DMS153 treated with DMSO at 0.1 percent for 48 hours (cell line): ENCODE measurements around the gene GTF3C1.
"Not testable (repeated sequence)": the region's sequence is repeated elsewhere in the genome, so short reads cannot be mapped to it uniquely, and the experiment has no call there.

Source experiments
- DNase-seq: peaks from one replicate; lab custom pipeline; 2025; ENCODE audit not compliant: unreplicated experiment; lab: John Stamatoyannopoulos, UW

GTF3C1 gene

GRCh38 chr16:27465483-27465879 is 84.2 kb downstream of the GTF3C1 start:
- no peak for DNase-seq

- no peak for DNase-seq
These were observed 84.9 kb downstream of the GTF3C1 start for GRCh38 chr16:27464626-27465482.

GRCh38 chr16:27463741-27464591 is 85.7 kb downstream of the GTF3C1 start:
- no peak for DNase-seq

DNA sequence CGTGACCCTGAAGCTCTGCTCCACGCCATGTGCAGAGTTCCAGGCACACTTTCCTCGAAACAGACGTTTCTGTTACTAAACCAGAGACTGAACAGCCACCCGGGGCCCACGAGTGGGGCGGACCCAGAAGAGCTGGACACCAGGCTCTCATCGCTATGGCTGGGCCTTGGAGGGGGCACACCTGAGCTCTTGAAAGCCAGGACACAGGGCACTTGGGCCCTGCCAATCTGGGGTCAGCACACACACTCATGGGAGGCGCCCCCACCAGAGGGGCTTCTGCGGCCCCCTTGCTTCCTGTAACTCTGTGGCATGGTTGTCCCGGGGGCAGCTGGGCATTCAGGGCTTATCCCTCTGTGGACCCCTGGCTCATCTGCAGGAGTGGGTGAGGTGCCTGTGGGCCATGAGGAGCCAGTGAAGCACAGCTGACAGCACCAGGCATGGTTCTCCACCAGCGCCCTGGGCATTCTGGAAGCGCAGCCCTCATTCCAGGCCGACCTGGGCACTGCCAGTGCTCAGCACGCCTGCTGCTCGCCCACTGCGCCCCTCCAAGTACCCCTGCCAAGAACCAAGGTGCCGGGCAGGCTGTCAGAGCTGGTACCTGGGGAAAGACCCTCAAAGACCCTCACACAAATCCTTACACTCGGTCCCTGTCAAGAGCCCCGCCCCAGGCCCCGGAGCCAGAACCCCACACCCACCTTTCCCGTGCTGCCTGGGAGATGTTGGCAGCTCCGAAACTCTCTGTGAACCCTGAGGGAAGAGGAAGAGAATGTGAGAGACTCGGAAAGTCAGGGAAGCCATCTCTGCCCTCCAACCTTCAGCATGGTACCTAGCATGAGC is 86.6 kb downstream of the GTF3C1 start:
- no peak for DNase-seq

DNA sequence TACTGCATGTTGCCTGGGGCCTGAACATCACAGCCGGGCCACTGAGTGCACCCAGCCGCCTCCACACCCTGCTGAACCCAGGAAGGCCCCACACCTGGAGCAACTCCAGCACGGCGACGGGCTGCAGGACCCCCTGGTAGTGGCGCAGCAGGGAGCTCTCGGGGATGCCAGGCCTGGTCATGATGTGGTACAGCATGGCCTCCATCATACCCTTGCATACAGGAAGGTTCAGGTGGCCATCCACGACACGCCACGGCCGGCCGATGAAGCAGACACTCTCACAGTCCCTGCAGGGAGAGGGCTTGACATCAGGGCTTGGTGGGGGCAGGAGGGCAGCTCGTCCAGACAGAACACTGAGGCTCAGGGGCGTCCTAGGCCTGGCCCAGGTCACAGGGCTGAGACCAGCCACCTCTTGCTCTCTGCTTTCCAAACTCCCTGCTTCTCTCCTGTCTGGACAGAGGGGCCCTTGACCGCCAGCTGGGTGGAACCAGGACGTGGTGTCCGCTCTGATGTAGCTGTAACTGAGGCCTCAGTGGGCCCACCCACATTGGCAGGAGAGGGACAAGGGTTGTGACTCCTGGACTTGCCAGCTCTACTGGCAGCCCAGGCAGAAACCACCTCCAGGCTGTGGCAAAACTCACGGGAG is 87.4 kb downstream of the GTF3C1 start:
- DNase-seq = no peak

DNA sequence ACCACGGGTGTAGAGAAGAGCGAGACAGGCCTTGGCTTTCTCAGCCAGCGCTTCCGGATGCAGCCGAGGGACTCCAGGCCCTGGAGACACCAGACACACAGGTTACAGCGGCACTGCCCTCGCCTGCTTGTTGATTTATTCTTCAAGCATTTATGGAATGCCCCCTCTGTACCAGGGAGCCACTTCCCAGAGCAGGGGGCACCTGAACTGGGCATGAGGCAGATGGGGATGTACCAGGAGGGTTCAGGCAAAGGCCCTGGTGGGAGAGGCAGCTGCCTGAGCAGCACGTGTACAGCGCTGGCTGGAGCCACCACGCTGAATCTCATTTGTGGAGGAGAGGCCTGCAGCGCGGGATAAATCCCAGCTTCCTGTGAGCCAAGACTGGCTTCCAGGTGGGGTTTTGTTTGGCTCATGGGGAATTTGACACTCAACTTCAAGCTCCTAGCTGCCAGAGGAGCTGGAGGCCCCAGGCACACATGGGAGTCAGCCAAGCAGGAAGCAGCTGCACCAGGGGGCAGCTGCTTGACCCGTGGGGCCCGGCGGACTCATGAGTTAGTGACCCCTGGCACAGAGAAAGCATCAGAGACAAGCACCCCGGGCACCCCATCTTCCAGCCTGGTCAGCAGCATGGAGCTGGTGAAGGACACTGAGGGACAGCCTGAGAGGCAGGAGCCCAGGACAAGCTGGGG is 88.1 kb downstream of the GTF3C1 start:
- no peak for DNase-seq

DNA sequence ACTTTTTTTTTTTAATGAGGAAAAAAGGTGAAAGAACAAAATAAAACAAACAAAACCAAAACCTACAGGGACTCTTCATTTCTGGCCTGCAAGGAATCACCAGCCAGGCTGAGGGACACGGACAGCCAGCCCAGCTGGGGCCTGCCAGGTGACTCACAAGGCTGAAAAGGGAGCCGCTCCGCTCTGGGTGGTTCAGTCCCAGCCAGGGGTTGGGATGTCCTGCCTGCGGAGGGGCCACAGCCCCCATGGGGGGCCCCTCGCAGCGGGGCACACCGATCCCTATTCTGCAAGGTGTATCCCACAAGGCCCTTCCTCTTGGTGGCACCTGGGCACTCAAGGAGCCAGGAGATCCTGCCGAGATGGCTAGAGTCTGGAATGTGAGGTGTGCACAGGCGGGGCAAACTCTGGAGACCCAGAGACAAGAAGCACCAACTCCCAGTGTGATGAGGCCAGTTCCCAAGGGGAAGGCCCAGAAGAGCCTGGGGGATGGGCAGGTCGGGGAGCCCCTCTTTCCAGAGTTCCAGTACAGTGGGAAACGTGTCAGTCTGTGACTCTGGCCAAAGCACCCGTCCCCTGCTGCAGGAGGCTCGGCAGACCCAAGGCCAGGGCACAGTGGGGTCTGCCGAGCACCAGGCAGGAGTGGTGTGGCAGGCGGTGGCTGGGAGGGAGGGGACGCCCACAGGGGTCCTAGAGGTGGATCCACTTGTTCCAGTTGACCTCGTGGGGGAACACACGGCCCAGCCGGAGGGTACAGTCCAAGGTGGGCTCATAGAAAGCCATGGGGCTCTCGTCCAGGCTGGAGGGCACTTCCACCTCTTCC is 88.8 kb downstream of the GTF3C1 start:
- DNase-seq = no peak

DNA sequence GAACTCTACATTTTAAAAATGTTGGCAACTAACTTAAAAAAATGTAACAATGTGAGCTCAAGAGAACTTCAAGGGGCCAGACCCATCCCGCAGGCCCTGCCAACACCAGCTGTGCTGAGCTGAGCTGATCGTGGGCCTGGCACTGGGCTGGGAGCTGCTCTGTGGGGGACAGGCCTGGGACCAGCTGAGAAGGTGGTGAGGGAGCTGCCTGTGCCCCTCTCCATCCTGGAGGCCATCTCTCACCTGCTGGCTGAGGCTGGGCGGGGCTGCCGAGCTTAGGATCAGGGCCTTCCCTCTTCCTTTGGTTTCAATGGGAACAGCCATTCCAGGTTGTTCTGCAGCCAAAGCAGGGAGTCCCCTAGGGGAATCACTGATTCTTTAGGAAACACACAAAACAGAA is 89.5 kb downstream of the GTF3C1 start:
- DNase-seq = no peak

DNA sequence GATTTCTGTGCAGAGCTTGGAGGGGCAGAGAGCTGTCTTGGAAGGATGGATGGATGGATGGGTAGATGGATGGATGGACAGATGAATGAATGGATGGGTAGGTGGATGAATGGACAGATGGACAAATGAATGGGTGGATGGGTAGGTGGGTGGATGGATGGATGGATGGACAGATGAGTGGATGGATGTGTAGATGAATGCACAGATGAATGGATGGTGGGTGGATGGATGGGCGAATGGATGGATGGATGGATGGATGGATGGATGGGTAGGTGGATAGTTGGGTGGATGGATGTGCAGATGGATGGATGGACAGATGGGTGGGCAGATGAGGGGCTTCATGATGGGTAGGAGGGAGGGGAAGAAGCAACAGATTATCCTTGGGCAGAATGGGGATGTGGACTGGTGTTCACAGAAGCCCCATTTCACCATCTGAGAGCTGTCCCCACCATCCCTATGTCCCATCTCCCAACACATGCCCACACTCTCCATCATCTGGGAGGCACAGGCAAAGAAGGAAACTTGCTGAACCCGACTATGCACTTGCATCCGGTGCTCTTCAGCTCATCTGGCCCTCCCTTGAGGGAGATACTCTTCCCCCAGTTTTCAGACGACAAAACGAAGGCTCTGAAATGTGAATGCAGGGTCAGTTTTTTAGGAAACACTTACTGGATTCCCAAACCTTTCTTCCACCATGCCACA is 90.6 kb downstream of the GTF3C1 start:
- DNase-seq = no peak

DNA sequence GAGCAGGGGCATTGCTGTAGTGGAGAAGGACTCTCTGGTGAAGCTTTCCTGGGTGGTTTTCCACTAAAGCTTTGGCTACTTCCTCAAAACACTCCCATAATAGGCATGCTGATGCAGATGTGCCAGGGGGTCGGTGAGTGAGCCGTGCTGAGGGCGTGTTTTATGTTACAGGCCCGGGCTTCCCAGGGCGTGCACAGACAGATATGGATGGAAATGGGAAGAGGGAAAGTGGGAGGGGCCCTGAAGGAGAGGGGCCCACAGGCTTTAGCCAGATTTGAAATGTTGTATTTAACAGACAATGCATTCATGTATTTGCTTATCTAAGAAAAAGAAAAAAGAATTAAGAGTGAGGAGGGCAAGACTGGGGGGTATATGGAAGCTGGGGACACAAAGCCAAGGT is 91.5 kb downstream of the GTF3C1 start:
- DNase-seq = no peak

- not testable (repeated sequence) for DNase-seq
These were observed 92.2 kb downstream of the GTF3C1 start for GRCh38 chr16:27457605-27457900.

DNA sequence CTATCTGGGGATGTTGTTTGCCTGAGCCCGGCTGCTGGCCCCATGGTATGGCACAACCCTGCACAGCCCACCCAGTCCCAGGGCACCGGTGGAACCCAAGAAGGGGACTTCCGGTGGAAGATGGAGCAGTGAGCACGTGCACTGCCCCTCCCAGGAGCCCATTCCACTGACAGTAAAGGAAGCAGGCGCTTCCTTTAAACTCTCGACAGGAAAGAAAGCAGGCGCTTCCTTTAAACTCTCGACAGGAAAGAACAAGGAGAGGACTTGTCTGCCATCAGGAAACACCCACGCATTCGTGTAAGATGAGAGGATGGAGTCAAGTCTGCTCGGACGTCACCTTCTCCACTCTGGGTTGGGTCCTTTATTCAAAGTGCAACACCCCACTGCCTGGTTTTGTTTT is 94.0 kb downstream of the GTF3C1 start:
- DNase-seq = no peak

DNA sequence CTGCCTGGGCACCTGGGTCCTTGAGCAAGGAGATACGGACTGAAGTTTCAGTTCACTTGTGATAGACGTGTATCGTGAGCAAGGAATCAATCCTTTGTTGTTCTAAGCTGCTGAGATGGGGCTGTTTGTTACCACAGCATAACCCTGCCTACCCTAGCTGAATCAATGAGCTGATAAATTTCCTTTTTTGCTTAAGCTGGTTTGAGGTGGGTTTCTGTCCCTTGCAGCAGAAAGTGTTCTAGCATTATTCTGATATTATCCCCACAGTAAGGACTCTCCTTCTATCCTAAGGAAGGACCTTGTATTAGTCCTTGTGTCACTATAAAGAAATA is 96.3 kb downstream of the GTF3C1 start:
- DNase-seq = no peak

DNA sequence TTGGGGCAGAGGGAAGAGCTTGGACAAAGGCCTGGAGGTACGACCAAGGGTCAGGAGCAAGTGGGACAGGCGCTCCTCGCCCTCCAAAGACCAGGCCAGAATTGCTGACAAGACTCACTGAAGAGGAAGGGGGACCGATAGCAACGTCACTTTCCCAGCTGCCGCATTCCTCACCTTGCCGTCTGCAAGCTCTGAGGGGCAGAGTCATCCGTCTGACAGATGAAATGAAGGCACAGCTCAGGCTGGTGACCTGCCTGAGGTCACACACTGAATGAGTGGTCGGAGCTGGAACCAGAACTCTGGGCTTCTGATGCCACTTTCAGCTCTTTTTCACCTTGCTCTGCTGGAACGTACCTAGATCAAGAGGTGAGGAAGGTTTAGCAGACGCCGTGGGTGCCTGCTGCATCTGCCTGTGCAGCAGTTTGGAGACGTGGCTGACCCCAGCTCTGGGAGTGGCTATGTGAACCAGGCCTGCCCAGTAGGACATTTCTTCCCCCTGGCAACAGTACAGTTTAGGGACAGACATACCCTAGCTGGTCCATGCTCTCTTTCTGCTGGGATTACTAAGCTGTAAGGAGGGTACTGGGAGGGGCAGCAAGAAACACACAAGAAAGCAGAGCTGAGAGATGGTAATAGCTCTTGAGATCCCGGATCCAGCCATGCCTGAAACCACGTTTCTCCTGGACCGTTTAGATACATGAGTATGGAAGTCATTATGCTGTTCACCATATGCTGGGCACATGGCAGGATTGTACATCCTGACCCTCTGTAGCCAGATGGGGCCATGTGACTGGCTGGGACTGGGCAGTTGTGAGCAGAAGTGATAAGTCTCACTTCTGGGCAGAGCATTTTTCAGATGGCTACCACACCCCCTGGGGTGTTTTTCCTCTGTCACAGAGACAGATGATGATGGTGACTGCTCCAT is 96.9 kb downstream of the GTF3C1 start:
- no peak for DNase-seq

GRCh38 chr16:27450196-27450549 is 99.5 kb downstream of the GTF3C1 start:
- DNase-seq = no peak

DNA sequence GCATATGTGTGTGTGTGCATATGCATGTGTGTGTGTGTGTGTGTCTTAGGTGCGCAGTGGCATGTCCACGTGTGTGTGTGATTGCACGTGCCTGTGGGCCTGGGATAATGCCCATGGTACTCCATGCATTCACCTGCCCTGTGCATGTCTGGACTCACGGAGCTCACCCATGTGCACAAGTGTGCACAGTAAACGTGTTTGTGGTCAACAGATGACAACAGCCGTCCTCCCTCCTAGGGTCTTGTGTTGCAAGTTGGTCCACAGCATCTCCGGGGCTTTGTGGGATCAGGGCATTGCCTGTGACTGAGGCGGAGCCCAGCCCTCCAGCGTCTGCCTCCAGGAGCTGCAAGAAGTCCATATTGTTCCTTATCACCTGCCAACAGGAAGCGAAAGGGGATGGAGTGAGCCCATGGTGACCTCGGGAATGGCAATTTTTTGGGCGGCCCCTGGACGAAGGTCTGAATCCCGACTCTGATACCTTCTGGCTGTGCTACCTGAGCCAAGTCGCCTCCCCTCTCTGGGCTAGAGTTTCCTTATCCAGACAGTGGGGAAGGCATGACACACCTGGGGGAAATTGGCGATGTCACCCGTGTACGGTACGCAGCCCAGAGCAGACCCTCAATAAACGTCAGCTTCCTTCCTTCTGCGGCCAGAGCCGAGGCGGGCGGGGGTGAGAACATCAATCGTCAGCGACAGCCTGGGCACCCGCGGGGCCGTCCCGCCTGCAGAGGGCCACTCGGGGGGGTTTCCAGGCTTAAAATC is 100.1 kb downstream of the GTF3C1 start:
- no peak for DNase-seq
